Liver (tissue), 9 donors: ENCODE results near the gene TLN1. TPM values are rescaled to one million over a fixed set of nuclear protein-coding genes. Genes with fewer than 3 reads are reported as not detected.

ENCODE experiments used
- DNase-seq: peaks from one replicate; pipeline ENCODE4 v3.0.0-alpha.2; 2017; ENCODE audit warnings: low spot score
- H3K27ac ChIP-seq, 2 donors: one replicate each; pipeline ENCODE4 v1.7.0; 2013; ENCODE audit warnings: inconsistent platforms in 2 of 2, low read length in 2 of 2, control low read depth in 1 of 2, low read depth in 1 of 2, mild to moderate bottlenecking in 1 of 2
- H3K27me3 ChIP-seq, 4 donors: one replicate each; pipeline versions ENCODE4 v1.6.1 to v1.7.0; 2013; ENCODE audit warnings: low read length in 3 of 4, inconsistent platforms in 1 of 4, mild to moderate bottlenecking in 1 of 4, moderate library complexity in 1 of 4; ENCODE audit not compliant: control insufficient read depth in 4 of 4, insufficient read depth in 4 of 4
- H3K36me3 ChIP-seq, 4 donors: one replicate each; pipeline versions ENCODE4 v1.6.1 to v1.7.0; 2013; ENCODE audit warnings: low read length in 3 of 4, mild to moderate bottlenecking in 3 of 4, low read depth in 1 of 4, moderate library complexity in 1 of 4; ENCODE audit not compliant: control insufficient read depth in 4 of 4, insufficient read depth in 3 of 4
- H3K4me1 ChIP-seq, 4 donors: one replicate each; pipeline versions ENCODE4 v1.6.1 to v1.7.0; 2013; ENCODE audit warnings: low read length in 3 of 4, mild to moderate bottlenecking in 3 of 4, moderate library complexity in 1 of 4; ENCODE audit not compliant: control insufficient read depth in 4 of 4, insufficient read depth in 4 of 4
- H3K4me3 ChIP-seq, 3 donors: one replicate each; pipeline versions ENCODE4 v1.6.1 to v1.7.0; 2013; ENCODE audit warnings: low read length in 3 of 3, control low read depth in 1 of 3, low read depth in 1 of 3, mild to moderate bottlenecking in 1 of 3
- H3K9ac ChIP-seq, 2 donors: one replicate each; pipeline ENCODE4 v1.7.0; 2013; ENCODE audit warnings: low read length in 2 of 2, mild to moderate bottlenecking in 2 of 2, moderate library complexity in 2 of 2, control low read depth in 1 of 2, low read depth in 1 of 2
- H3K9me3 ChIP-seq, 4 donors: one replicate each; pipeline versions ENCODE4 v1.6.1 to v1.7.0; 2013; ENCODE audit warnings: low read length in 3 of 4; ENCODE audit not compliant: control insufficient read depth in 4 of 4
- CTCF ChIP-seq: fragments of 150-350 bp; IDR thresholded peaks from 2 replicates; pipeline ENCODE4 v1.5.1; 2017; ENCODE audit warnings: improper control_type of control experiment, low read depth, low read length; ENCODE audit not compliant: missing input control
- JUND ChIP-seq, 2 donors: IDR thresholded peaks; 2 replicates each; pipeline ENCODE4 v1.6.1; 2016; ENCODE audit warnings: antibody characterized with exemption in 2 of 2
- MAX ChIP-seq: IDR thresholded peaks from 2 replicates; pipeline ENCODE4 v1.6.1; 2016; ENCODE audit warnings: antibody characterized with exemption
- NR2F2 ChIP-seq: IDR thresholded peaks from 2 replicates; pipeline ENCODE4 v1.6.1; 2016; ENCODE audit warnings: antibody characterized with exemption
- RAD21 ChIP-seq, 2 donors: IDR thresholded peaks; 2 replicates each; pipeline ENCODE4 v1.6.1; 2016; ENCODE audit warnings: antibody characterized with exemption in 2 of 2, mild to moderate bottlenecking in 2 of 2
- REST ChIP-seq: IDR thresholded peaks from 2 replicates; pipeline ENCODE4 v1.6.1; 2016; ENCODE audit warnings: antibody characterized with exemption, mild to moderate bottlenecking
- TAF1 ChIP-seq: conservative IDR thresholded peaks from 2 replicates; pipeline ENCODE4 v1.6.1; 2016; ENCODE audit warnings: antibody characterized with exemption, mild to moderate bottlenecking
- ZBTB33 ChIP-seq: IDR thresholded peaks from 2 replicates; pipeline ENCODE4 v1.6.1; 2016; ENCODE audit warnings: antibody characterized with exemption
- WGBS: extraction: QIAGEN DNeasy Blood & Tissue Kit; methylation state at CpG from one replicate; pipeline ENCODE4 v1.1.7; 2013; 5-methylcytosine and 5-hydroxymethylcytosine counted together
- polyA plus RNA-seq, 2 donors: library from polyadenylated mRNA; stranded (reverse) in 1 of 2; unstranded in 1 of 2; fragments of 200-250 nt in 1 of 2; fragments of >200 nt in 1 of 2; fragmentation: Nextera tagmentation in 1 of 2; extraction: Ambion mirVana in 1 of 2; gene quantifications; one replicate each; pipeline versions ENCODE4 v1.2.1 to v1.2.3, GENCODE V29; 2013 to 2015
- total RNA-seq, 2 donors: library from RNA; depleted of rRNA; stranded (reverse); fragments of >200 nt; gene quantifications; one replicate each; pipeline ENCODE4 v1.2.3, GENCODE V29; 2014
- donor health status: healthy.
- donor health status: healthy.
- donor health status: healthy.
- donor health status: healthy.
- donor health status: healthy.

TLN1 gene
- total and polyA plus RNA-seq, 4 donors: 24.5 to 184 (median 125) TPM

- TF ChIP-seq REST (no peak), JUND (IDR thresholded peaks at IDR 0.05) (no peak), TAF1 (no peak)
These were observed 2.1 kb downstream of the TLN1 start (continued) for GRCh38 chr9:35729700-35730485.

- WGBS: 65% methylated on average over 3 of the region's 3 CpGs
- no peak for DNase-seq
- H3K4me3 ChIP-seq: peak overlapping the region in 2 of 3 donors; percentile 5 to 75
- no peaks in the 10 kb centered on the region for H3K9me3 ChIP-seq
- peak; percentile 2 for TF ChIP-seq ZBTB33
- TF ChIP-seq CTCF: no peak
- no peak for TF ChIP-seq NR2F2
- no peak for TF ChIP-seq REST
- TF ChIP-seq RAD21 (IDR thresholded peaks at IDR 0.05): no peak
- TF ChIP-seq MAX: no peak
- H3K9ac ChIP-seq: no peak overlapping the region
- peak overlapping the region; percentile 95 to 98 for H3K27ac ChIP-seq
- peaks cover 7 to 16% (median 14%) of the 10 kb centered on the region in 4 donors for H3K36me3 ChIP-seq
- no peaks in the 10 kb centered on the region for H3K27me3 ChIP-seq
- H3K4me1 ChIP-seq: peaks cover 21 to 64% (median 56%) of the 10 kb centered on the region in 4 donors
These were observed 2.9 kb downstream of the TLN1 start for GRCh38 chr9:35729101-35729500.
